HepG2 (cell line): ENCODE measurements around the gene FBXW5.

ENCODE experiments used
- ATF2 ChIP-seq: sonication (generic); formaldehyde crosslinking; IDR thresholded peaks from 2 replicates; pipeline ENCODE4 v1.4.0; 2020; ENCODE audit warnings: missing genetic modification reagents
- FOXJ3 ChIP-seq: sonication (generic); formaldehyde crosslinking; IDR thresholded peaks from 2 replicates; pipeline ENCODE4 v1.4.0; 2020; ENCODE audit warnings: missing genetic modification reagents, mild to moderate bottlenecking, borderline replicate concordance
- MAFG ChIP-seq: sonication (generic); formaldehyde crosslinking; IDR thresholded peaks from 2 replicates; pipeline ENCODE4 v1.5.1; 2020; ENCODE audit warnings: mild to moderate bottlenecking, missing genetic modification reagents
- NFE2L2 ChIP-seq: fragments of 150-350 bp; IDR thresholded peaks from 2 replicates; pipeline ENCODE4 v1.6.1; 2014; ENCODE audit warnings: low read length
- NR2F2 ChIP-seq: IDR thresholded peaks from 2 replicates; pipeline ENCODE4 v1.6.1; 2012; ENCODE audit warnings: low read depth, inconsistent platforms, borderline replicate concordance
- POLR2A ChIP-seq, 2 experiments: IDR thresholded peaks; 2 replicates each; pipeline ENCODE4 v1.6.1; 2011; ENCODE audit warnings: low read depth in 2 of 2, low read length in 2 of 2, mild to moderate bottlenecking in 1 of 2, moderate library complexity in 1 of 2; ENCODE audit not compliant: insufficient read depth in 1 of 2
- YY1 ChIP-seq: IDR thresholded peaks from 2 replicates; pipeline ENCODE4 v1.6.1; 2011; ENCODE audit warnings: low read length, low read depth, moderate library complexity, mild to moderate bottlenecking; ENCODE audit not compliant: insufficient read depth, insufficient replicate concordance
- ZNF496 ChIP-seq: sonication (generic); formaldehyde crosslinking; IDR thresholded peaks from 2 replicates; pipeline ENCODE4 v1.8.1; 2023; ENCODE audit warnings: mild to moderate bottlenecking, moderate library complexity, missing genetic modification reagents; ENCODE audit not compliant: insufficient replicate concordance
- ZSCAN5A ChIP-seq: sonication (generic); formaldehyde crosslinking; IDR thresholded peaks from 2 replicates; pipeline ENCODE4 v1.8.0; 2022; ENCODE audit warnings: mild to moderate bottlenecking, missing genetic modification reagents, borderline replicate concordance

GRCh38 chr9:136896027-136896426, 48.5 kb downstream of the FBXW5 start:
- no peak for TF ChIP-seq ZNF496 (CRISPR knock-in tag)
- no peak for TF ChIP-seq YY1
- TF ChIP-seq ATF2: no peak
- no peak for TF ChIP-seq NFE2L2
- no peak for TF ChIP-seq ZSCAN5A (CRISPR knock-in tag)
- no peak for TF ChIP-seq POLR2A (IDR thresholded peaks at IDR 0.05; ENCODE audit: insufficient read depth in 1 of 2, low read depth in 2 of 2, low read length in 2 of 2)
- TF ChIP-seq MAFG (CRISPR knock-in tag): no peak
- TF ChIP-seq FOXJ3 (CRISPR knock-in tag): no peak
- TF ChIP-seq NR2F2: no peak
